Measurements from ENCODE around the gene OR7C1. TPM values are rescaled to one million over a fixed set of nuclear protein-coding genes. Genes with fewer than 3 reads are reported as not detected.

The OR7C1 gene
- total and polyA plus RNA-seq, 2 of the 13 experiments (the other 11 are each of a cell fraction or from before 2014, with no cell fraction given) = not detected

DNA sequence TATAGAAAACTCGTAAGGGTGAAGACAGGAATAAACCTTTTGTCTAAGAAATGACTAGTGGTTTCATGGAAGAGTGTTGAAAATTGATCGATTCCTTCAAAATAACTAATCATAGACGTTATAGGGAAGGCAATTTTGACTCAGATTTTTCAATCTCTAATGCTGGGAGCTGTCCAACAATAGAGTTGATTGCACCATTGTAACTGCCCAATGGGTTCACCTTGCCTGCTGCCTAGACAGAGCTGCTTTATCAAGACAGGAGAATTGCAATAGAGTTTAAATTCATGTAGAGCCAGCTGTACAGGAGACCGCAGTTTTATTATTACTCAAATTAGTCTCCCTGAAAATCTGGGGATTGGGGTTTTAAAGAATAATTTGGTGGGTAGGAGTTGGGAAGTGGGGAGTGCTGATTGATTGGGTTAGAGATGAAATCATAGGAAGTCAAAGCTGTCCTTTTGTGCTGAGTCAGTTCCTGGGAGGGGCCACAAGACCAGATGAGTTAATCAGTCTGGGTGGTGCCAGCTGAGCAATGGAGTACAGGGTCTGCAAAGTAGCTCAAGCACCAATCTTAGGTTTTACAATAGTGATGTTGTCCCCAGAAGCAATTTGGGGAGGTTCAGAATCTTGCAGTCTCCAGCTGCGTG is 39.8 kb downstream of the OR7C1 start:
- ATAC-seq (no peak), FAIRE-seq (no peak), DNase-seq (ENCODE audit: low spot score) (no peak)
- H3K9ac ChIP-seq (ENCODE audit: insufficient read depth, low read depth, low read length) = no peak overlapping the region
- BruUV-seq (replicated peaks) = no TSS peak
- H3K4me3 ChIP-seq (replicated peaks in 1 of 3; ENCODE audit: insufficient read depth in 1 of 3, low read depth in 2 of 3, low read length in 3 of 3) = no peak overlapping the region
- intact Hi-C loops (cut with micrococcal nuclease; ENCODE audit: unreplicated experiment) = no loop called here
- no peaks in the 10 kb centered on the region for H4K20me1 ChIP-seq (ENCODE audit: insufficient read depth, low read length)
- no peaks in the 10 kb centered on the region for H3K4me1 ChIP-seq (ENCODE audit: insufficient read depth, low read length)
- H2AFZ ChIP-seq (ENCODE audit: low read length) = no peak overlapping the region
- ChIA-PET CTCF (ENCODE audit: low intra/inter-chr PET ratio, low total read pairs) (no interaction called here), POLR2A (no interaction called here)
- 30% methylated on average over 5 of the region's 5 CpGs for WGBS (ENCODE audit: low lambda C conversion rate)
- H3K27me3 ChIP-seq (ENCODE audit: control insufficient read depth in 1 of 2, insufficient read depth in 2 of 2, low read length in 2 of 2) = no peaks in the 10 kb centered on the region
- H3K36me3 ChIP-seq (replicated peaks in 1 of 2; ENCODE audit: control insufficient read depth in 1 of 2, insufficient read depth in 2 of 2, low read length in 2 of 2) = no peaks in the 10 kb centered on the region
- H3K27ac ChIP-seq (ENCODE audit: extremely low read length, insufficient read depth, low read length) = no peak overlapping the region
- in situ Hi-C loops (cut with HindIII; ENCODE audit: extremely low pct_ligation_motif_present, low pct_unique_long_range_greater_than_20kb) = no loop called here
- no peak overlapping the region for H3K4me2 ChIP-seq (ENCODE audit: low read depth, low read length)
- no peaks in the 10 kb centered on the region for H3K79me2 ChIP-seq (ENCODE audit: insufficient read depth, low read length)
- no peaks in the 10 kb centered on the region for H3K9me3 ChIP-seq (ENCODE audit: low read length)
- TF ChIP-seq ZNF780A (CRISPR knock-in tag; IDR thresholded peaks at IDR 0.05) (no peak), KAT8 (CRISPR knock-in tag; IDR thresholded peaks at IDR 0.05) (no peak), ZNF7 (CRISPR knock-in tag; IDR thresholded peaks at IDR 0.05) (no peak), REST (IDR thresholded peaks at IDR 0.05; ENCODE audit: borderline replicate concordance in 1 of 2, low read depth in 1 of 2, low read length in 2 of 2) (0 out of 4 replicates have a peak, but pooled peaks of 1 of the 2 experiments have one; percentile 27), KIAA2018 (CRISPR knock-in tag; IDR thresholded peaks at IDR 0.05; ENCODE audit: borderline replicate concordance) (no peak), MAFF (IDR thresholded peaks at IDR 0.05; ENCODE audit: low read depth, low read length) (peak; percentile 51; the same call in 1 of the 2 replicates), BRD4 (CRISPR knock-in tag; IDR thresholded peaks at IDR 0.05) (no peak), MAFK (conservative IDR thresholded peaks at IDR 0.05 in 1 of 2, IDR thresholded peaks at IDR 0.05 in 1 of 2; ENCODE audit: low read length in 2 of 2) (peak; percentile 55 to 73; a peak in 3 of 4 replicates), DPF2 (CRISPR knock-in tag; IDR thresholded peaks at IDR 0.05; ENCODE audit: borderline replicate concordance, low read depth) (no peak)
